Hepatocyte (in vitro differentiated cells): Measurements from ENCODE around the gene FTCD.

Experiments
- EZH2 ChIP-seq: fragments of 200-600 bp; sonication (generic); IDR thresholded peaks from 2 replicates; pipeline ENCODE4 v1.6.1; 2016; ENCODE audit warnings: antibody characterized with exemption, mild to moderate bottlenecking, borderline replicate concordance
- EZH2phosphoT487 ChIP-seq: fragments of 200-600 bp; sonication (generic); IDR thresholded peaks from one replicate; pipeline ENCODE4 v1.6.1; 2018; ENCODE audit warnings: antibody characterized with exemption, mild to moderate bottlenecking, low read depth, moderate library complexity; ENCODE audit not compliant: unreplicated experiment, severe bottlenecking
- TF ChIP-seq, protein P1 (sequence below): fragments of 200-600 bp; sonication (generic); IDR thresholded peaks from 2 replicates; pipeline ENCODE4 v1.5.1; 2016; ENCODE audit warnings: antibody characterized with exemption, mild to moderate bottlenecking; ENCODE audit not compliant: poor library complexity

DNA sequence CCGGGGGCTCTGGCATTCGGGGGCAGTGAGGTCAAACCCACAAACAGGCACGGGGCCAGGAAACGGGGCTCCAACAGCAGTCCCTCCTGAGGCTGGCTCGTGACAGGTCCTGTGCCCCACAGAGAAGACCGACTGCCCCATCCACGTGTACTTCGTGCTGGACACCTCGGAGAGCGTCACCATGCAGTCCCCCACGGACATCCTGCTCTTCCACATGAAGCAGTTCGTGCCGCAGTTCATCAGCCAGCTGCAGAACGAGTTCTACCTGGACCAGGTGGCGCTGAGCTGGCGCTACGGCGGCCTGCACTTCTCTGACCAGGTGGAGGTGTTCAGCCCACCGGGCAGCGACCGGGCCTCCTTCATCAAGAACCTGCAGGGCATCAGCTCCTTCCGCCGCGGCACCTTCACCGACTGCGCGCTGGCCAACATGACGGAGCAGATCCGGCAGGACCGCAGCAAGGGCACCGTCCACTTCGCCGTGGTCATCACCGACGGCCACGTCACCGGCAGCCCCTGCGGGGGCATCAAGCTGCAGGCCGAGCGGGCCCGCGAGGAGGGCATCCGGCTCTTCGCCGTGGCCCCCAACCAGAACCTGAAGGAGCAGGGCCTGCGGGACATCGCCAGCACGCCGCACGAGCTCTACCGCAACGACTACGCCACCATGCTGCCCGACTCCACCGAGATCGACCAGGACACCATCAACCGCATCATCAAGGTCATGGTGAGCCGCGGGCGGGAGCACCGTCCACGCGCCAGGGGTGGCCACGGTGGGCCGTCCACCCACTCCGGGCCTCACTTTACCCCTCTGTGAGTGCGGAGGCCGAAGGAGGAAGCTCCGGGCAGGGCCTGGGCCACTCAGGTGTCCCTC lies 43.3 kb downstream of the FTCD start:
- TF ChIP-seq, protein P1, sequence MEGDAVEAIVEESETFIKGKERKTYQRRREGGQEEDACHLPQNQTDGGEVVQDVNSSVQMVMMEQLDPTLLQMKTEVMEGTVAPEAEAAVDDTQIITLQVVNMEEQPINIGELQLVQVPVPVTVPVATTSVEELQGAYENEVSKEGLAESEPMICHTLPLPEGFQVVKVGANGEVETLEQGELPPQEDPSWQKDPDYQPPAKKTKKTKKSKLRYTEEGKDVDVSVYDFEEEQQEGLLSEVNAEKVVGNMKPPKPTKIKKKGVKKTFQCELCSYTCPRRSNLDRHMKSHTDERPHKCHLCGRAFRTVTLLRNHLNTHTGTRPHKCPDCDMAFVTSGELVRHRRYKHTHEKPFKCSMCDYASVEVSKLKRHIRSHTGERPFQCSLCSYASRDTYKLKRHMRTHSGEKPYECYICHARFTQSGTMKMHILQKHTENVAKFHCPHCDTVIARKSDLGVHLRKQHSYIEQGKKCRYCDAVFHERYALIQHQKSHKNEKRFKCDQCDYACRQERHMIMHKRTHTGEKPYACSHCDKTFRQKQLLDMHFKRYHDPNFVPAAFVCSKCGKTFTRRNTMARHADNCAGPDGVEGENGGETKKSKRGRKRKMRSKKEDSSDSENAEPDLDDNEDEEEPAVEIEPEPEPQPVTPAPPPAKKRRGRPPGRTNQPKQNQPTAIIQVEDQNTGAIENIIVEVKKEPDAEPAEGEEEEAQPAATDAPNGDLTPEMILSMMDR, result no peak
- TF ChIP-seq EZH2, result no peak
- TF ChIP-seq EZH2phosphoT487, result no peak
